HG02610 (cell line): Measurements from ENCODE around the gene MAPT.
A peak's percentile ranks its signal among the peaks of the same experiment; 100 is the strongest.

Experiments
- ATAC-seq: cut with Tn5 transposase; IDR thresholded peaks from one replicate; pipeline ENCODE4 v1.9.1; 2021; ENCODE audit warnings: mild to moderate bottlenecking, moderate library complexity; ENCODE audit not compliant: unreplicated experiment

The MAPT gene

GRCh38 chr17:45894022-45894784 lies at the start of gene MAPT:
Gene MAPT, plus strand, starts transcription at chr17:45894554. Its CDS starts 67,784 bp downstream, at chr17:45962338.
- peak; percentile 62 for ATAC-seq

GRCh38 chr17:45844695-45845375 lies 49.5 kb upstream of the MAPT start, which contains the start of gene SPPL2C:
Gene SPPL2C, plus strand, starts transcription at chr17:45844881. Its CDS starts 26 bp downstream, at chr17:45844907.
- no peak for ATAC-seq

- ATAC-seq: no peak
These were observed 48.8 kb upstream of the MAPT start for GRCh38 chr17:45845376-45846185.

GRCh38 chr17:45846223-45846622 lies 48.1 kb upstream of the MAPT start:
- ATAC-seq: no peak

GRCh38 chr17:45846646-45847045 lies 47.7 kb upstream of the MAPT start:
- no peak for ATAC-seq

GRCh38 chr17:45847101-45847500 lies 47.3 kb upstream of the MAPT start:
- ATAC-seq: no peak

- ATAC-seq: no peak
These were observed 46.6 kb upstream of the MAPT start for GRCh38 chr17:45847747-45848146.

GRCh38 chr17:45848405-45848804 lies 45.9 kb upstream of the MAPT start:
- no peak for ATAC-seq

GRCh38 chr17:45848868-45849535 lies 45.4 kb upstream of the MAPT start:
- ATAC-seq: no peak

GRCh38 chr17:45849536-45849990 lies 44.8 kb upstream of the MAPT start:
- ATAC-seq: no peak

- ATAC-seq: no peak
These were observed 44.3 kb upstream of the MAPT start for GRCh38 chr17:45850011-45850410.

GRCh38 chr17:45850468-45850867 lies 43.9 kb upstream of the MAPT start:
- no peak for ATAC-seq

GRCh38 chr17:45851022-45851421 lies 43.3 kb upstream of the MAPT start:
- no peak for ATAC-seq

- ATAC-seq: no peak
These were observed 42.9 kb upstream of the MAPT start for GRCh38 chr17:45851464-45851863.

GRCh38 chr17:45851873-45852272 lies 42.5 kb upstream of the MAPT start:
- no peak for ATAC-seq

GRCh38 chr17:45852535-45853297 lies 41.6 kb upstream of the MAPT start:
- no peak for ATAC-seq

GRCh38 chr17:45854209-45854608 lies 40.1 kb upstream of the MAPT start:
- ATAC-seq: no peak

GRCh38 chr17:45855691-45856336 lies 38.5 kb upstream of the MAPT start:
- no peak for ATAC-seq

- ATAC-seq: no peak
These were observed 36.2 kb upstream of the MAPT start for GRCh38 chr17:45857977-45858708.
